CD4-positive, alpha-beta memory T cell (primary cell): ENCODE measurements around the gene NR2F6. TPM values are rescaled to one million over a fixed set of nuclear protein-coding genes. Genes with fewer than 3 reads are reported as not detected.
A peak's percentile ranks its signal among the peaks of the same experiment; 100 is the strongest.

Experiments used
- CTCF ChIA-PET: fragments of 350-600 bp; sonication (Branson Sonifier 250); formaldehyde crosslinking; loops from one replicate; lab custom pipeline; 2021; ENCODE audit warnings: inconsistent platforms; ENCODE audit not compliant: partially characterized antibody; lab: Charles Lee
- POLR2A ChIA-PET: fragments of 350-600 bp; sonication (Branson Sonifier 250); formaldehyde crosslinking; loops from one replicate; lab custom pipeline; 2021; ENCODE audit not compliant: partially characterized antibody; lab: Charles Lee
- DNase-seq, 5 donors: peaks; one replicate each; pipeline versions ENCODE4 v3.0.0 to v3.0.0-alpha.2; 2020 to 2022; ENCODE audit warnings: mixed read lengths in 1 of 5
- H3K27ac ChIP-seq: one replicate; pipeline ENCODE4 v1.7.0; 2013; ENCODE audit warnings: low read depth, low read length
- H3K27me3 ChIP-seq: 2 replicates; pipeline ENCODE4 v1.7.0; 2013; ENCODE audit warnings: mild to moderate bottlenecking, low read length, moderate library complexity; ENCODE audit not compliant: insufficient read depth
- H3K36me3 ChIP-seq: 2 replicates; pipeline ENCODE4 v1.7.0; 2013; ENCODE audit warnings: mild to moderate bottlenecking, low read length, moderate library complexity; ENCODE audit not compliant: insufficient read depth
- H3K4me1 ChIP-seq: 2 replicates; pipeline ENCODE4 v1.7.0; 2013; ENCODE audit warnings: mild to moderate bottlenecking, low read length, moderate library complexity; ENCODE audit not compliant: insufficient read depth
- H3K4me3 ChIP-seq, 2 donors: one replicate each; pipeline ENCODE4 v1.7.0; 2013; ENCODE audit warnings: low read length in 2 of 2, mild to moderate bottlenecking in 1 of 2
- H3K9me3 ChIP-seq, 2 donors: one replicate each; pipeline ENCODE4 v1.7.0; 2013; ENCODE audit warnings: low read length in 2 of 2, control low read depth in 1 of 2; ENCODE audit not compliant: control insufficient read depth in 1 of 2
- H3K27ac Mint-ChIP-seq, 7 donors: one replicate each; pipeline ENCODE4 v1.8.0; 2020 to 2021; ENCODE audit warnings: mixed read lengths in 7 of 7, mild to moderate bottlenecking in 6 of 7, inconsistent platforms in 3 of 7, moderate library complexity in 3 of 7
- H3K27me3 Mint-ChIP-seq, 2 donors: one replicate each; pipeline ENCODE4 v1.8.0; 2020 to 2021; ENCODE audit warnings: mixed read lengths in 2 of 2
- H3K36me3 Mint-ChIP-seq, 2 donors: one replicate each; pipeline ENCODE4 v1.8.0; 2020 to 2021; ENCODE audit warnings: mixed read lengths in 2 of 2, inconsistent platforms in 1 of 2, mild to moderate bottlenecking in 1 of 2
- H3K4me1 Mint-ChIP-seq, 4 donors: one replicate each; pipeline ENCODE4 v1.8.0; 2020 to 2021; ENCODE audit warnings: mixed read lengths in 4 of 4, mild to moderate bottlenecking in 1 of 4
- H3K4me3 Mint-ChIP-seq, 8 donors: one replicate each; pipeline ENCODE4 v1.8.0; 2020 to 2021; ENCODE audit warnings: mixed read lengths in 8 of 8, mild to moderate bottlenecking in 7 of 8, moderate library complexity in 6 of 8, inconsistent platforms in 3 of 8
- H3K9me3 Mint-ChIP-seq, 8 donors: one replicate each; pipeline ENCODE4 v1.8.0; 2020 to 2021; ENCODE audit warnings: mixed read lengths in 8 of 8, mild to moderate bottlenecking in 5 of 8, inconsistent platforms in 3 of 8, moderate library complexity in 1 of 8
- intact Hi-C: fragments of 100-400 bp; cut with micrococcal nuclease; formaldehyde crosslinking; loops from one replicate; pipeline ENCODE4 v1.15.1; 2023
- polyA plus RNA-seq, 2 donors: library from polyadenylated mRNA; unstranded; fragments of 300-500 nt; fragmentation: Illumina TruSeq; gene quantifications; one replicate each; pipeline ENCODE4 v1.2.3, GENCODE V29; 2021
- total RNA-seq, 2 experiments: library from RNA; stranded (reverse); gene quantifications; one replicate each; pipeline ENCODE4 v1.2.3, GENCODE V29; 2021

Gene NR2F6
- total and polyA plus RNA-seq, 4 experiments from 2014 or later: 1.2 to 7.1 (median 4.7) TPM

DNA sequence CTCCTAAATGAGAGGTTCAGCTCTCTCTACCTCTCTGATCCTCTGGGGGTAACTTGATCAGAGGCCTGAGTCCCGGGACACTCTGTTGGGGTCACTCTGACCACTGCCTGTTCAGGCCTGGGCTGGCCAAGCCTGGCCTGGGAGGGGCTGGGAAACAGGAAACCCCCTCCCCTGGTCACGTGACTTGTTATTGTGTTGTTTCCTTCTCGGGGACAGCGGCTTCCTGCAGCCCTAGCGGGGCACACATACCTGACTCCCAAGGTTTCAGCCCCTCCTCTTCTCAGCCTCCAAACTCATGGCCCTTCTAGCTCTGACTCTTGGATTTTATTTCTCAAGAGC, 18.9 kb upstream of the NR2F6 start, which contains the start of gene USHBP1:
USHBP1 (minus strand) TSS at position 105 of the 339 bp plus-strand sequence. CDS start 446 bp downstream, outside the sequence.
- no peaks in the 10 kb centered on the region for H3K9me3 Mint-ChIP-seq
- H3K27me3 Mint-ChIP-seq: peaks cover 1 to 2% of the 10 kb centered on the region in 2 donors
- intact Hi-C loops: no loop called here
- no peaks in the 10 kb centered on the region for H3K9me3 ChIP-seq
- peak within 1 kb of the TSS in 1 of 8 donors; percentile 5 for H3K4me3 Mint-ChIP-seq
- peaks cover 15 to 39% (median 31%) of the 10 kb centered on the region in 4 donors for H3K4me1 Mint-ChIP-seq
- DNase-seq: no peak
- H3K27ac Mint-ChIP-seq: peak within 1 kb of the TSS in 5 of 7 donors; percentile 7 to 92 (median 59)
- POLR2A ChIA-PET: interaction anchor here (0.8 to 1.2 kb wide), 2 partner anchors 18 to 125 kb away, joined by 3 read pairs; no protein-coding TSS in a partner anchor
- H3K4me1 ChIP-seq: peaks cover 29% of the 10 kb centered on the region
- no peak within 1 kb of the TSS for H3K27ac ChIP-seq
- peaks cover 0 to 10% of the 10 kb centered on the region in 2 donors for H3K36me3 Mint-ChIP-seq
- no peak within 1 kb of the TSS for H3K4me3 ChIP-seq
- no peaks in the 10 kb centered on the region for H3K27me3 ChIP-seq
- CTCF ChIA-PET: interaction anchor here (0.6 to 8.0 kb wide), 6 partner anchors 12 to 154 kb away, joined by 3 to 65 read pairs (median 4); partner anchors contain the start of genes ANKLE1, OCEL1 and USE1
- peaks cover 5% of the 10 kb centered on the region for H3K36me3 ChIP-seq

DNA sequence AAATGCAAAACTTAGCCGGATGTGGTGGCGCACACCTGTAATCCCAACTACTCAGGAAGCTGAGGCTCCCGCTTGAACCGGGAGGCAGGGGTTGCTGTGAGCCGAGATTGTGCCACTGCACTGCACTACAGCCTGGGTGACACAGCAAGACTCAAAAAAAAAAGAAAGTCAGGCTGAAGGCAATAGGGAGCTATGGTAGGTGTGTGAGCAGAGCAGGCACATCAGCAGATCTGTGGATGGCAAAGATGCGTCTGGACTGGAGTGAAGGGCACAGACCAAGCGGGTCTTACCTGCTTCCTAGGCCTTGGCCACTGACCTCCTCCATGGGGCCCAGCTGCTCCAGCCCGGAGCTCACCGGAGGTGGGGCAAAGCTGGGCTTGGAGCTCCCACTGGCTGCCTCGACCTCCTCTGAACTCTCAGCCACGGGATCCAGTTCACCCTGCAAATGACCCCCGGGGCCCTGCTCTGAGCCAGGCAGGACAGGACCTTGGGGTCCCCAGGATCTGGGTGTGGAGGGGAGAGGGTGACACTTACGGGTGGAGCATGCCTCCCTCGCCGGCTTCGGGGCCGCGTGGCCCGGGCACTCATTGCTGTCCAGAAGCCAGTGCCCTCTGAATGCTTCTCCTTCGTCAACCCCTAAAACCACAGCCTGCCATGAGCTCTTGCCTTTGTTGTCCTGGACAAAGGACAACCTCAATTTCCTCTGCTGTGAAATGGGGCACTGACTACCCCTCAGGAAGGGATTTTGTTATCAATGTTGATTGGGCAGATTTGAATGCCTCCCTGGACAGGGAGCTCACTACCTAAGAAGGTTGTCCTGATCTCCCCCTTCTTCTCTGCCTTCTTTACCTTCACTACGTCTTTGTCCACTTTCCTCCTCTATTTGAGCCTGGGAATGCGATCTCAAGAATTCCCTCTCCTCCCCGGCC, 18.3 kb upstream of the NR2F6 start:
- H3K27ac ChIP-seq: no peak overlapping the region
- ChIA-PET CTCF (interaction anchor here (0.8 to 8.0 kb wide), 7 partner anchors 11 to 155 kb away, joined by 3 to 65 read pairs (median 4); partner anchors contain the start of genes ANKLE1 and OCEL1), POLR2A (interaction anchor here (0.8 to 1.2 kb wide), 2 partner anchors 19 to 125 kb away, joined by 3 read pairs; no protein-coding TSS in a partner anchor)
- peaks cover 1 to 2% of the 10 kb centered on the region in 2 donors for H3K27me3 Mint-ChIP-seq
- H3K27me3 ChIP-seq: no peaks in the 10 kb centered on the region
- peaks cover 29% of the 10 kb centered on the region for H3K4me1 ChIP-seq
- no peaks in the 10 kb centered on the region for H3K9me3 ChIP-seq
- intact Hi-C loops: no loop called here
- DNase-seq: no peak
- peaks cover 3% of the 10 kb centered on the region for H3K36me3 ChIP-seq
- peak overlapping the region in 6 of 7 donors; percentile 7 to 92 (median 51) for H3K27ac Mint-ChIP-seq
- no peak overlapping the region for H3K4me3 Mint-ChIP-seq
- H3K9me3 Mint-ChIP-seq: no peaks in the 10 kb centered on the region
- H3K36me3 Mint-ChIP-seq: peaks cover 0 to 10% of the 10 kb centered on the region in 2 donors
- no peak overlapping the region for H3K4me3 ChIP-seq
- H3K4me1 Mint-ChIP-seq: peaks cover 15 to 39% (median 31%) of the 10 kb centered on the region in 4 donors

DNA sequence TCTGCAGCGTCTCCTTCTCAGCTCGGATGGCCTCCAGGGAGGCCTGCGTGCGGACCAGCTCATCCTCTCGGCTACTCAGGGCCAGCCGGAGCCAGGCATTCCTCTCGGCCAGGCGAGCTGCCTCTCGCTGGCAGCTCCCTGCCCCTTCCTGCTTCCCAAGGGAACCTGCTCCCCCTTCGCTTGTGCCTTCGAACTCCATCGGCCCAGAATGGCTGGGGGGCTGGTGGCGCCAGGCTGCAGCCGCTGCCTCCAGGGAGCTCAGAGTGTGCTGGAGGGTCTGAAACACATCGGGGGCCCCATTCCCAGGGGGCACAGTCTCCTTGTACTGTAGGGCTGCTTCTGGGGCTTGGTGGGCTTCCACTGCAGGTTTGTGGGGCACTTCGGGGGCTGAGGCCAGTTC, 16.8 kb upstream of the NR2F6 start:
- POLR2A ChIA-PET: no interaction called here
- no peaks in the 10 kb centered on the region for H3K27me3 ChIP-seq
- H3K4me1 ChIP-seq: peaks cover 20% of the 10 kb centered on the region
- intact Hi-C loops: no loop called here
- Mint-ChIP-seq H3K9me3 (no peaks in the 10 kb centered on the region), H3K27ac (peak overlapping the region in 2 of 7 donors; percentile 43 to 55), H3K4me1 (peaks cover 11 to 31% (median 25%) of the 10 kb centered on the region in 4 donors), H3K27me3 (peaks cover 1 to 2% of the 10 kb centered on the region in 2 donors), H3K36me3 (peaks cover 0 to 5% of the 10 kb centered on the region in 2 donors), H3K4me3 (no peak overlapping the region)
- no peak overlapping the region for H3K27ac ChIP-seq
- H3K4me3 ChIP-seq: no peak overlapping the region
- no peak for DNase-seq
- H3K36me3 ChIP-seq: no peaks in the 10 kb centered on the region
- CTCF ChIA-PET: interaction anchor here (1.1 to 8.0 kb wide), 4 partner anchors 19 to 125 kb away, joined by 3 to 83 read pairs (median 34); partner anchors contain the start of genes ANKLE1 and OCEL1
- H3K9me3 ChIP-seq: no peaks in the 10 kb centered on the region

DNA sequence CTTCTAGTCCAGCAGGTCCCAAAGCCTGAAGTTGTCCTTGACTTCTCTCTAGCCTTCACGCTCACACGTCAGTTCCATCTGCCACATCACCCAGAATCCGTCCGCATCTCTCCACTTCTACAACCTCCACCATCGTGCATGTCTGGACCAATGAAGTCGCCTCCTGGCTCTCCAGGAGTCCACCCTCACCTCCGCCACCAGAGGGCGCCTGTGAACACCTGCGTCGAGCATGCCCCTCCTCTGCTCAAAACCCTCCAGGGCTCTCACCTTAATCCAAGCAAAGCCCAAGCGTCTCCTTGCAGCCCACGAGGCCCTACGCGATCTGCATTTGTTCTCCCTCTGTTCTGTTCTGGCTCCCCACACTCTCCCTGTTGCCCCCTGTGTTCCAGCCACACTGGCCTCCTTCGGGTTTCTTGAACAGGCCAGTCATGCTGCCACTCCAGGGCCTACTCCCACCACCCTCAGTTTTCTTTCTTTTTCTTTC, 15.2 kb upstream of the NR2F6 start:
- Mint-ChIP-seq H3K9me3 (no peaks in the 10 kb centered on the region), H3K4me1 (peaks cover 5 to 22% (median 16%) of the 10 kb centered on the region in 4 donors), H3K36me3 (no peaks in the 10 kb centered on the region), H3K27me3 (no peaks in the 10 kb centered on the region), H3K27ac (peak overlapping the region in 5 of 7 donors; percentile 1 to 82 (median 47)), H3K4me3 (no peak overlapping the region)
- ChIA-PET CTCF (interaction anchor here (0.6 to 8.0 kb wide), 27 partner anchors 9 to 284 kb away, joined by 3 to 83 read pairs (median 4); partner anchors contain the start of genes ANKLE1, DDA1, OCEL1 and USE1), POLR2A (interaction anchor here (0.7 to 1.7 kb wide), 4 partner anchors 20 to 40 kb away, joined by 3 to 7 read pairs (median 4); partner anchors contain the start of gene ANKLE1)
- intact Hi-C loops: loop anchor here (1.0 kb wide), 2 partner anchors 21 to 194 kb away; no protein-coding TSS in a partner anchor
- H3K9me3 ChIP-seq: no peaks in the 10 kb centered on the region
- no peak overlapping the region for H3K4me3 ChIP-seq
- H3K4me1 ChIP-seq: peaks cover 14% of the 10 kb centered on the region
- no peaks in the 10 kb centered on the region for H3K36me3 ChIP-seq
- H3K27me3 ChIP-seq: no peaks in the 10 kb centered on the region
- H3K27ac ChIP-seq: no peak overlapping the region
- DNase-seq: peak; percentile 85 to 88 (median 87)

DNA sequence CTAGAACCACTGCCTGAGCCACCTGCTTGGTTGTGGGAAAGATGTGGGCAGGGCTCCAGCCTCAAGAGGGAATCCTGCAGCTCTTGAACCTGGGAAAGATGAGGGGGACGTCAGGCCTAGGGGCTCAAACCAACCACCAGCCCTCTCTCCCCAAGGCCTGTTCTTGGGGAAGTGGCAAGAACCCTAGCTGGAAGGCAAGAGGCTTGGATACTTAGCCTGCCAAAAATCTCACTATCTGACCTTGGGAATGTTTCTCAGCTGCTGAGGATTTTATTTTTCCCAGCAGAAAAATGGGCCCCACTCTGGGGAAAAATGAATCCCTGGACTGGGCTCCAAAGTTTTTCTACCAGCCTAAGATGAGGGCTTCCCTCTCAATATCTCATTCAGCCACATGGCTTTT, 14.2 kb upstream of the NR2F6 start:
- DNase-seq: no peak
- Histone ChIP-seq H3K27ac (no peak overlapping the region), H3K36me3 (no peaks in the 10 kb centered on the region), H3K4me3 (no peak overlapping the region), H3K27me3 (no peaks in the 10 kb centered on the region), H3K9me3 (no peaks in the 10 kb centered on the region), H3K4me1 (peaks cover 10% of the 10 kb centered on the region)
- Mint-ChIP-seq H3K9me3 (no peaks in the 10 kb centered on the region), H3K27ac (no peak overlapping the region), H3K4me3 (no peak overlapping the region), H3K36me3 (no peaks in the 10 kb centered on the region), H3K4me1 (peaks cover 5 to 21% (median 16%) of the 10 kb centered on the region in 4 donors), H3K27me3 (no peaks in the 10 kb centered on the region)
- intact Hi-C loops: no loop called here
- POLR2A ChIA-PET: interaction anchor here (0.7 to 1.7 kb wide), 4 partner anchors 21 to 39 kb away, joined by 3 to 7 read pairs (median 4); partner anchors contain the start of gene ANKLE1
- CTCF ChIA-PET: interaction anchor here (0.6 to 8.0 kb wide), 22 partner anchors 8 to 209 kb away, joined by 3 to 83 read pairs (median 4); partner anchors contain the start of genes ANKLE1, DDA1, MRPL34 and OCEL1

DNA sequence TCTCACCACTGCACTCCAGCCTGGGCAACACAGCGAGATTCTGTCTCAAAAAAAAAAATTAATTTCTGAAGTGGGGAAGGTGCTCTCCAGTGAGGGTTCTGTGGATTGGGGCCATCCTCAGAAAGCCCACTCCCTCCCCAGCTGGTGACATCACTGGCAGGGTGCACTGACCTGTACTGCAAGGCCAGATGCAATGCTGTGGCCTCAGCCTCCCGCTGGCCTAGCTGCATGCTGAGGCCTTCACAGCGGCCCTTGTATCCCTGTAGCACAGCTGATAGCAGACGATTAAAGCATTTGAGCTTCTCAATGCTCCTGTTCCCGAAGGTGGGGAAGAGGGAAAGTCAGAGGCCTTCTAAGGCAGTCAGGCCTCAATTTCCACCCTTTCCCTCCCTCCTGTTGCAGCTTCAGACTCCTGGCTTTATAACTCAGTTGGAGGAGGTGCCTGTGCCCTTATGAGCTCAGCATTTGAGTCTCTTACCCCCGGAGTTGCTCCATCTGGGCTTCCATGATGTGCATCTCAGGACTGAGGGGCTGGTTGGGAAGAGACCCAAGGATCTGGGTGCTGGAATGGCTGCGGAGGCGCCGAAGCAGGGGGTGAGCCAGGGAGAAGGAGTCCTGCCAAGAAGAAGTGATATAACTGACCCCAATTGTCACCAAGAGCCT, 13.5 kb upstream of the NR2F6 start:
- Mint-ChIP-seq H3K4me3 (no peak overlapping the region), H3K4me1 (peaks cover 5 to 15% (median 9%) of the 10 kb centered on the region in 4 donors), H3K9me3 (no peaks in the 10 kb centered on the region), H3K36me3 (no peaks in the 10 kb centered on the region), H3K27me3 (no peaks in the 10 kb centered on the region), H3K27ac (no peak overlapping the region)
- ChIA-PET CTCF (interaction anchor here (0.5 to 8.0 kb wide), 14 partner anchors 8 to 1163 kb away, joined by 3 to 83 read pairs (median 6); partner anchors contain the start of genes ANKLE1, BABAM1, DDA1 and MRPL34), POLR2A (interaction anchor here (0.7 kb wide), 1 partner anchor 22 kb away, joined by 4 read pairs; the partner anchor contains the start of gene ANKLE1)
- DNase-seq: no peak
- H3K4me1 ChIP-seq: peaks cover 4% of the 10 kb centered on the region
- intact Hi-C loops: no loop called here
- H3K4me3 ChIP-seq: no peak overlapping the region
- no peaks in the 10 kb centered on the region for H3K27me3 ChIP-seq
- no peak overlapping the region for H3K27ac ChIP-seq
- H3K9me3 ChIP-seq: no peaks in the 10 kb centered on the region
- no peaks in the 10 kb centered on the region for H3K36me3 ChIP-seq
